GM15510 (cell line): ENCODE data around the gene ATP8B4.

Source experiments
- POLR2A ChIP-seq: IDR thresholded peaks from 3 replicates; pipeline ENCODE4 v1.6.1; 2011; ENCODE audit warnings: borderline replicate concordance; ENCODE audit not compliant: insufficient read length; ENCODE audit errors: extremely low read depth

The ATP8B4 gene

DNA sequence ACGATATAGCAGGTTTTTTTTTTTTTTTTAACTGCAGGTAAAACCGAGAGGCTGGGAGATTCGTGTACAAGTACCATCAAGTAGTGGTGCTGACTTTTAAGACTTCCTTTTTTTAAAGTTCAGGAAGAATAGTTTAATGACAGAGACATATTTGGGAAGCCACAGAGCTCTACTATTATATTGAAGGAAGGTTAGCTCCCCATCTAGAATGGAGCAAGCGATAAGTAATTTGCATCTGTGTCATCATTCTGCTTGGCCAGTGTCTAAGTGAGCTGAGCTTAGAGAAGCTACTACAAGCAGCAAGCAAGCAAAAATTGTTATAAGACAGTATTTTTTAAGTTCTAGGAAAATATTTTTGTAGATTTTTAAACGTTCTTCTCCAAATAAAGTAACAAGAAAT is 203.2 kb downstream of the ATP8B4 start:
- no peak for TF ChIP-seq POLR2A

DNA sequence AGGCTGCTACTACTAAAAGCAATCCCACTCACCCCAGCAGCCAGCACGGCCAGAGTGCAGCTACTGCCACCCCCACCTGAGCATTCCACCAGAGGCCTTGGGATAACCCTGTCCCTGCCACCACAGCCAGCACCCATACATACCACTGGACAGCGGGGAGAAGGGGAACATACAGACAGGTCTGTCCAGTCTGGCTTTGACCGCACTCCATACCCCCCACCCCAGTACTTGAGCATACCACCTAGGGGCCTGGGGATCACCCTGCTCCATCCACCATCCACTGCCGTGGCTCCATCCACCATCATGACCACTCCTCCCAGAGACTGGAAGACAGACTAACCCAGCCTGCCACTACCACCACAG is 210.1 kb downstream of the ATP8B4 start:
- no peak for TF ChIP-seq POLR2A

DNA sequence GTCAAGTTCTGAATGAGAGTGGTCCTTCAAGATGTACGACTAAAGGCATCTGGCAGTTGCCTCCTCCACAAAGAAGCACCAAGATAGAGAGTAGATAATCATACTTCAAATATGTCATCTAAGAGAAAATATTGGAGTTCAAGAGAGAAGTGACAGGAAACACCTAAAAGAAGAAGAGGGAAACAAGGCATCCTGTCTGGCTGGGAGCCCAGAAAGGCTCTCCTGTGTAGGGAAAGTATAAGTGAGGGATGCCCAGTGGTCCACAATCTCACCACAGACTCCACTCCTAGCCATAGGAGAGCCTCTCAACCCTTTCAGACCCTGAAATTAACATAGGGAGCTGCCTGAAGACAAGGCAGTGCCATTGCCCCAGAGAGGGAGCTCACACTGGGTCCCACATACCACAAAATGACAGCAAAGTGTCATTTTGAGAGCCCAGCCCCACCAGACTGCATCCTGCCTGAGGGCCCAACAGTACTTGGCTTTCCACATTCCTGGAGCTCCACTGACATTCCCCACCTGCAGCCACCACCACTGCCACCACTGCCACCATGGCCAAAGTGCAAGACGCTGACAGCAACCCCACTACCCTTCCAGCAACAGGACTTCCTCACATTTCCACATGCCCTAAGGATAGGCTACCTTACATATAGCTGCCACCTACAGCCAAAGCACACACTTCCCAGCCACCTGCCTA is 210.6 kb downstream of the ATP8B4 start:
- no peak for TF ChIP-seq POLR2A

DNA sequence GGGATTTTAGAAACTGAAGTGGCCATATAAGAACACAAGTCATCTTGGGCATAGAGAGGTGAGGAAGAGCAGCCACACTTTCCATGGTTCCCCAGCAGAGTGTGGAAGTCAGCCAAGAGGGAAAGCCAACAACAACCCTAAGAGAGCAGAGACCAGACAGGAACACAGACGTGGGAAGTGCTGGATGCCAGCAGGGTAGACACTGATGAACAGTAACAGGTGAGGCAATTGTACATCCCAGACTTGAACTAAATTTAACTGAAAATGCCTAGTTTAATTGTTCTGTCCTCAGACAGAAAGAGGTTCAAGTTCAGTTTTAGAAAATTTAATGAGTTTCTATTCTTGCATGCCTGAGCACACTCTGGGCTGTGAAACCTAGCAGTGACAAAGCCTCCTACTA is 212.1 kb downstream of the ATP8B4 start:
- TF ChIP-seq POLR2A: no peak

DNA sequence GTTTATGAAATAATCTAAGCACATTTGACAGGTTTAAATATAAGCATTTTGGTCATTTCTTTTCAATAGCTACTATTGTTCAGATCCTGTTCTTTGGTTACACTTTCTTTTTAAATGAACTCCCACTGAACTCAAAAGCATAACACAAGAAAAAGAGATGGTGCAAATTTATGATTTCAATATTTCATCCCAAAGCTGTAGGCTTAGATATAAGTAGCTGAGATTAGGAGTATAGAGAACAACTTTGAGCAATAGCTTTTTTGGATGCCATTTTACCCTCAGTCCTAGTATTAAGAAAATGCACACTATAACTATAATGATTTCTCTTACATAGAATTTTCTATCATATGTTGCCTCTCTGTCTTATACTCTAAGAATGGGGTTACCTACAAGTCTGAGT is 213.8 kb downstream of the ATP8B4 start:
- no peak for TF ChIP-seq POLR2A

DNA sequence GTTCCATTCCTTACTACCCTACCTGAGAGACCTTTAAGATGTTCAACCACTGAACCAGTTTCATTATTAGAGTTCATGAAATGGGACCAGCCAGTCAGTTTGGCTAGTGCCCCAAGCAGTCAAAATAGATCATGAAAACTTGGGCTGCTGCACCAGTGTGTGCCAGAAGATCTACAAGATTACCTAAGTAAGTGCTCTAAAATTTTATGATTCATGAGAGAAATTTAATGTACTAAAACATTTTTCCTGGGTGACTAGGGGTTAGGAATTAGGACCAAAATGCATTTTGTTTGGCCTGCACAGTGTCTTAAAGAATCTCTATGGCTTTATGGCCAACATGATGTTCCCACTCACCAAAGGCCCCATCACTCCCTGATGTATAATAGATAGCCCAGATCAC is 214.7 kb downstream of the ATP8B4 start:
- TF ChIP-seq POLR2A: no peak

DNA sequence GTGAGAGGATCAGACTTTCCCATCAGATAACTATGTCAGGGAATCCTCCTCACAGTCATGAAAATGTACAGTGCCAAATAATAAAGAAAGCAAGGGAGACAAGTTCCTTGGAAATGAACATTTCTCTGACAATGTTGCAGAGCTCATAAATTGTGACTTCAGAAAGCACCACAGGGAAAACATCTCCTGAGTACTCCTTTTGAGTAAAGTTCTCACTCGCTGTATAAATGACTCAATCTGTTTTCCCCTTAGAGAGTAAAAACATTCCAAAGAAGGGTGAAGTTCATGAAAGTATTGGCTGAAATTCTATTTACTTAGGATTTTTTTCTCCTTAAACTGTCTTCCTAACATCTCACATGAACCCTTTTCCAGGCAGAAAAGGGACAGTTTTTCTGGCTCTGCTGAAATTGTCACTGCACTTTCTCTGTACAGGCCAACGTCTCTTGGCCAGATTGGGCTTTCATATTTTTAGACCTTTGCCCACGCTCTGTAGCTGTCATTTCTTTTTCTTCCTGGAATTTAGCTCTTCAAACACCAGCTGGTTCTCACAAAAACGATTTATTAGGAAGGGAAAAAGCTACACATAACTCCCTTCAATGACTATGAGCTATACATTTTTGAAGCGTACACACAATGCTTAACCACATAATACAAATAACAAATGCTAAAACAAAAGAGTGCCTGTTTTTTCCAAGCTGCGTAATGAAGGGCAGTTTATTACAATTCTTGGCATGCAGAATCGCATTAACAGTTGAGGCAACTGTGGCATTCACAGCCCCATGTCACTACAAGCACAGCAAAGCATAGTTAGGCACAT is 216.1 kb downstream of the ATP8B4 start:
- no peak for TF ChIP-seq POLR2A

DNA sequence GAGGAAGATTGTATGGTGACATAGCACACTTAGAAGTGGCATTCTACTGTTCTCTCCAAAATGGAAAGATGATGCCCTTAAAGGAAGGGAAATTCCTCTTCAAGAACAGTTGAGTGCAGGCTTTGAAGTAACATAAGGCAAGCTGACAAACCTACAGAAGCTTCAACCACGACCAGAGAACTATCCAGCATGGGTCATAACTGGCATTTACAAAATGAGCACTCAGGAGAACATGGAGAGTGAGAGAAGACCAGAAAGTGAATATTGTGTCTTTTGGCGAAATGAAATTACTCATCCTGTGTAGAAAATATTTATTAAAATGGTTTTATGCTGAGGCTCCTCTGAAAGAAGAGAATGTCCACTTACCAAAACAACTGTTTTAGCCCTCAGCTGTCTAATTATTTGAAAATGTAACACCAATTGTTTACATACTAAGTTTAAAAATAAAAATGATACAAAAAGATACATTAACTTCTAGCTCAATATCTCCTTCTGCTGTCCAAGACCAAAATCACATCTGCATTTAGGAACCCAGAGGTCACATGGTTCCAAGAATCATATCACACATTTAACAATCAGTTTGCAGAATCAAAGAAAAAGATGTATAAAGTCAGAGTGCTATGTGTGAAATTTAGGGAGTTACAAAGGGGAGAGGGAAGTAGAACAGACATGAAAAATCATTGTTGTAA is 216.9 kb downstream of the ATP8B4 start:
- TF ChIP-seq POLR2A: no peak

DNA sequence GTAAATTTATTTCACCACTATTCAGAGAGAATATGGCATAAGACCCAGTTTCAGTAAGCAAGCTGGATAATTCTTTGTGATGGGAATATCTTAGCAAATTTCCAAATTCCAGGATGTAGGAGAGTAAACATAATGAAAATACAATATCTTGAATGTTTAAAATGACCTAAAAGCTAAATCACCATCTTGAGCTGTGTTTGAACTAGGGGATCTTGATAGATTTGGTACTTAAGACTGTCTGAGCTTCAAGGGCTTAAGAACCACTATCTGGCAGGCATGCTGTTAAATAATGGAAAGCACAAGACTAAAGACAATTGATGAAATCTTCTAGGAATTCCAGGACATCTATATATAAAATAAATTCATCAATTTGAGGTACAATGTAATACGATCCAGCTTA is 217.7 kb downstream of the ATP8B4 start:
- no peak for TF ChIP-seq POLR2A

DNA sequence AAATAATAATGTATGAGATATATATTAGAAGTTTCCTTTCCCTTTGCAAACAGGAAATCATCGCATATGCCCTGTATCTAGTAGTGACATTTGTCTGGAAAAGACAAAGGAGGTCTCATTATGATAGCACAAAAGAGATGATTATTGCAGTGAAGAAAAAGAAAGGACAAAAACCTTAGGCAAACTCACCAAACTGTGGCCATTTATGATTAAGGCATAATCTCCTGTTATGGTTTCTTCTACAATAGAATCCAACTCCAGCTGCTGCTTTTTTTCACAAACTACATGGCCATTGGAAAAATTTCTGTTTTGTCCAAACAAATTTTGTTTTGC is 218.2 kb downstream of the ATP8B4 start:
- no peak for TF ChIP-seq POLR2A

DNA sequence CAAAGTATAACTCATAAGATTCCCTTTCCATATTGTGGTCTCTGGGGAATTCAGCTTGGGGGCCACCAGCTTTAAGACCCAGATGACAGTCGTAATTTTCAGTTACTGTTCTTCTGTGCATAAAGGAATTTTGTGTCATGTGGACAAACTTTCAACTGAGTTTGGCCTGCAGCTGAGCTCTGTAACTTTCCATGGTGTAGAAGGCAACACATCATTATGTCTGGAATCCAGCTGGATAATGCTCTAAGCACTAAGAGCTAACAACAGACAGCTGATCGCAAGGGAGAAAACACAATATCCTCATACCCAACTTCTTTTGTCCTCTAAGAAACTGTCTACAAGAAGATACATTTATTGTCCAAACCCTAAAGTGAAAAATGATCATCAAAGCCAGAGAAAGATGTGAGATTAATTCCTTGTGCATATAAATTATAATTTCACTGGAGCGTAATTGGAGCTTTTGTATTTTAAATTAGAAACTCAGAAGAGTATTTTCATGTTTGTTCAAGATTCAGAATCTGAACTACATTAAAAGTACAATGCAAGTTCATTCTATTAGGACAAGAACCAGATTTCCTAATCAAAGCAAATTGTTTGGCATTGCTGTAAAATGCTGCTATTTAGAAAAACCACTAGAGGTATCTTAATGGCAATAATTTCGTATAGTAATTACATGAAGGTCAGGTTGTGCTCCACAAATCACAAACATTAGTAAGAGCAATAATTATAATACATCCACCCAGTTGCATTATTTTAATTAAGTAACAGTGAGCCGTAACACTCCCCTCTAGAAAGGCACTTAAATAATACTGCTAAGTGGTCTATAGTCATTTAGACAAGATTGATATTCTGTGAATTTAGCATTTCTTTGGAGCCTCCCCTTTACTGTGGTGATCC is 218.8 kb downstream of the ATP8B4 start:
- no peak for TF ChIP-seq POLR2A

DNA sequence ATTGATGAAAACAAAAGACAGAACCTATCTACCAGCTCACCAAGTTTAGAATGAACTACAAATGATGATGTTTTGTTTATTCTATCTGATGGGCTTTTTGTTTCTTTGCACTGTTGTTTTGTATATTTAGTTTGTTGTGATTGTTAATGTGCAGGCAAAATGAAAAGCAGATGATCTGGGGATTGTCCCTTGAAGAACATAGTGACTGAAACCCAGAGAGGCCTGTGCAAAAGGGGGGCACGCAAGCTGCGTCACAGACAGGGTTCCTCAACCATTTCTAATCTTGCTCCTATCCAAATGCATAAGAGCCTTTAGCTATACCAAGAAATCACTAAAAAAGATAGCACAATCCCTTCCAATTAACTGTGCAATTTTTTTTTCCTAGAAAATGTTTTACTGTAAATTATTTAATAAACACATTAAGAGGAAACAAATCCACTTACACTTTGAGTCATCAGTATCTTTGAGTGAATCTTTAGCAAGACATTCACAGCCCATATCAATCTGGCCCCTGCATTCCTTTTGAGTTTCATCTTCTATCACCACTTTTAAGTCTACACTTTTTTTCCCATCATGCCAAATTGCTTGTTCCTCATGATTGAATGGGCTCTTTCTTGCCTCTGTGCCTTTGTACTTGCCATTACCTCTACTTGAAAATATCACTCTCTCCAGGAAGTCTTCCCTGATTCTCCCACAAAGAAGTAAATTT is 220.3 kb downstream of the ATP8B4 start:
- no peak for TF ChIP-seq POLR2A

DNA sequence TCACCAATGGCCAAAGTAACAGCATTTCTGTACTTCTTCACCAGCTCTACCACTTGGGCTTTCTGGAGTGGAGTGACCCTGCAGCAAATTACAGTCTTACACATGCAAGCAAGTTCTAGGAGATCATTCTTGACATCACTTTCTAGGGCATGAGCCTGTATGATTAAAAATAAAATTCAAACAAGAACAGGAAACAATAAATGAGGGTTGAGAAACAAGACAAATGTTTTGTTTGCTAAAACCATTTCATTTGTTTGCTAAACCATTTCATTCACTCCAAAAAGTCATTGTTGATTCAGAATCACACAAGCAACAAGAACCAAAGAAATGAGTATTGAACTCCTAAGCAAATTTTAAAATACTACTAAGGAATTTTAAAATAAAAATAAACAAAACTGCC is 220.9 kb downstream of the ATP8B4 start:
- TF ChIP-seq POLR2A: no peak
